ENCODE measurements around the gene MYO1D. TPM values are rescaled to one million over a fixed set of nuclear protein-coding genes. Genes with fewer than 3 reads are reported as not detected.

Gene MYO1D
- total and polyA plus RNA-seq, 4 donors, result 4.5 to 22.9 (median 13.3) TPM

DNA sequence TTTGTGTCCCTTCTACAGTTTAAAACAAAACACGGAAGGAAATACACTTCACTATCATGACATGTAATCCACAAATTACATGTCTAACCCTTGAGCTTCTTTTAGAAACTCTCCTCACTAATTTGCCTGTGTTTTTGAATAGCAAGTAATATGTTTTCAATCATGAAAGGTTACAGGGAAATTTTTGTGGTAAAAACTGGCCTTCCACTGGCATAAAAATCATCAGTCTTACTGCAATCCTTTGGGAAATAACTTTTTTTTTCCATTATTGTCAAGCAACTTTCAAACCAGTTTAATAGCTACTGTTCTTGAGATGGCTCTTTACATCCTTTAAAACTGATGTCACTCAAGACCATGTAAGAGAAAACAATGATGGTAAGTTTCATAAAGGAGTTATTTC, 27.0 kb downstream of the MYO1D start:
- WGBS, result 85% methylated on average over 1 of the region's 1 CpG
- Histone ChIP-seq H3K4me1 (ENCODE audit: control insufficient read depth in 4 of 4, insufficient read depth in 4 of 4, low read length in 3 of 4) (peaks cover 0 to 2% (median 0%) of the 10 kb centered on the region in 4 donors), H3K36me3 (ENCODE audit: control insufficient read depth in 4 of 4, insufficient read depth in 3 of 4, low read depth in 1 of 4, low read length in 3 of 4) (no peaks in the 10 kb centered on the region), H3K4me3 (ENCODE audit: low read depth in 1 of 3, low read length in 3 of 3) (no peak overlapping the region), H3K9ac (ENCODE audit: low read depth in 1 of 2, low read length in 2 of 2) (no peak overlapping the region), H3K9me3 (ENCODE audit: control insufficient read depth in 4 of 4, low read length in 3 of 4) (no peaks in the 10 kb centered on the region), H3K27ac (ENCODE audit: low read depth in 1 of 2, low read length in 2 of 2) (no peak overlapping the region), H3K27me3 (ENCODE audit: control insufficient read depth in 4 of 4, insufficient read depth in 4 of 4, low read length in 3 of 4) (no peaks in the 10 kb centered on the region)
- DNase-seq (ENCODE audit: low spot score), result no peak
- TF ChIP-seq NR2F2 (IDR thresholded peaks at IDR 0.05), result no peak
- TF ChIP-seq RAD21 (IDR thresholded peaks at IDR 0.05), result no peak
- TF ChIP-seq, protein P1, sequence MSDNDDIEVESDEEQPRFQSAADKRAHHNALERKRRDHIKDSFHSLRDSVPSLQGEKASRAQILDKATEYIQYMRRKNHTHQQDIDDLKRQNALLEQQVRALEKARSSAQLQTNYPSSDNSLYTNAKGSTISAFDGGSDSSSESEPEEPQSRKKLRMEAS (IDR thresholded peaks at IDR 0.05), result no peak
- TF ChIP-seq YY1 (IDR thresholded peaks at IDR 0.05), result no peak
- no peak for TF ChIP-seq HNF4G (IDR thresholded peaks at IDR 0.05)
- TF ChIP-seq GABPA (IDR thresholded peaks at IDR 0.05 in 1 of 2, conservative IDR thresholded peaks at IDR 0.05 in 1 of 2), result no peak
- TF ChIP-seq CTCF (IDR thresholded peaks at IDR 0.05; ENCODE audit: low read depth, low read length, missing input control), result no peak
- no peak for TF ChIP-seq JUND (IDR thresholded peaks at IDR 0.05)
- TF ChIP-seq HNF4A (conservative IDR thresholded peaks at IDR 0.05), result no peak
- no peak for TF ChIP-seq EGR1 (IDR thresholded peaks at IDR 0.05; ENCODE audit: low read depth in 2 of 2)
- TF ChIP-seq TAF1 (conservative IDR thresholded peaks at IDR 0.05), result no peak
- no peak for TF ChIP-seq SP1 (IDR thresholded peaks at IDR 0.05)
- no peak for TF ChIP-seq FOXA2 (IDR thresholded peaks at IDR 0.05)
- TF ChIP-seq FOXA1 (IDR thresholded peaks at IDR 0.05), result no peak
- TF ChIP-seq RXRA (IDR thresholded peaks at IDR 0.05), result no peak
- TF ChIP-seq ATF3 (IDR thresholded peaks at IDR 0.05), result no peak

- 57% methylated on average over 2 of the region's 2 CpGs for WGBS
- Histone ChIP-seq H3K4me1 (ENCODE audit: control insufficient read depth in 4 of 4, insufficient read depth in 4 of 4, low read length in 3 of 4) (peaks cover 0 to 1% (median 0%) of the 10 kb centered on the region in 4 donors), H3K4me3 (ENCODE audit: low read depth in 1 of 3, low read length in 3 of 3) (no peak overlapping the region)
Observed at GRCh38 chr17:32847977-32848376, 28.9 kb downstream of the MYO1D start.

DNA sequence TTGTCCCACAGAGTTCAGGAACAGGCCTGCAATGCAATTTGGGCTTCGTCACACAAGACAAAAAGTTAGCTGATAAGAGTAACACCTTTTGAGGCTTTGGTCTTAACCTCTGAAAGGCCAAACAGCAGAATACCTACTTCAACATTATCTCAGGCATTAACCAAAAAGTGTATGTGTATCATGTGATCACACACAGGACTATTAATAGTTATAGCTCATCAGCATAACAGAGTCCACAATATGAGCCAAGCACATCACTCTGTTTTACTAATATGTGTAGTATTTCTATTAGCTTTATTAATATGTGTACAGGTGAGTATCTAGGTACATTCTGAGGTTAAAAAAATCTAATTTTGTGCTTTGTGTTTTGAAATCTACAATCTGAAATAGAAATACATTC, 30.8 kb downstream of the MYO1D start:
- no peaks in the 10 kb centered on the region for H3K36me3 ChIP-seq (ENCODE audit: control insufficient read depth in 4 of 4, insufficient read depth in 3 of 4, low read depth in 1 of 4, low read length in 3 of 4)
- no peak overlapping the region for H3K4me3 ChIP-seq (ENCODE audit: low read depth in 1 of 3, low read length in 3 of 3)

More at GRCh38 chr17:32847977-32848376, 28.9 kb downstream of the MYO1D start:
- no peak overlapping the region for H3K27ac ChIP-seq (ENCODE audit: low read depth in 1 of 2, low read length in 2 of 2)
- H3K9ac ChIP-seq (ENCODE audit: low read depth in 1 of 2, low read length in 2 of 2), result no peak overlapping the region
- no peaks in the 10 kb centered on the region for H3K9me3 ChIP-seq (ENCODE audit: control insufficient read depth in 4 of 4, low read length in 3 of 4)
- H3K36me3 ChIP-seq (ENCODE audit: control insufficient read depth in 4 of 4, insufficient read depth in 3 of 4, low read depth in 1 of 4, low read length in 3 of 4), result no peaks in the 10 kb centered on the region
- no peak for TF ChIP-seq JUND (IDR thresholded peaks at IDR 0.05)
- DNase-seq (ENCODE audit: low spot score), result no peak
- H3K27me3 ChIP-seq (ENCODE audit: control insufficient read depth in 4 of 4, insufficient read depth in 4 of 4, low read length in 3 of 4), result no peaks in the 10 kb centered on the region

More for the DNA sequence above, 30.8 kb downstream of the MYO1D start:
- H3K4me1 ChIP-seq (ENCODE audit: control insufficient read depth in 4 of 4, insufficient read depth in 4 of 4, low read length in 3 of 4), result no peaks in the 10 kb centered on the region
- WGBS, result 85% methylated on average over 1 of the region's 1 CpG
- no peak overlapping the region for H3K27ac ChIP-seq (ENCODE audit: low read depth in 1 of 2, low read length in 2 of 2)
- DNase-seq (ENCODE audit: low spot score), result no peak
- no peaks in the 10 kb centered on the region for H3K9me3 ChIP-seq (ENCODE audit: control insufficient read depth in 4 of 4, low read length in 3 of 4)
- no peak for TF ChIP-seq ATF3 (IDR thresholded peaks at IDR 0.05)
- no peaks in the 10 kb centered on the region for H3K27me3 ChIP-seq (ENCODE audit: control insufficient read depth in 4 of 4, insufficient read depth in 4 of 4, low read length in 3 of 4)
- no peak overlapping the region for H3K9ac ChIP-seq (ENCODE audit: low read depth in 1 of 2, low read length in 2 of 2)

Data from liver (tissue), 9 donors.